Measurements from ENCODE around the gene IFT88. TPM values are rescaled to one million over a fixed set of nuclear protein-coding genes. Genes with fewer than 3 reads are reported as not detected.

Gene IFT88
- total RNA-seq, 1 experiment from 2014 or later, result 11.9 TPM

- BruUV-seq (replicated peaks), result no TSS peak
- intact Hi-C loops (cut with micrococcal nuclease), result no loop called here
- no peaks in the 10 kb centered on the region for H3K9me3 ChIP-seq (ENCODE audit: low read length)
- ATAC-seq, result 0 out of 2 replicates have a peak, but pooled peaks have one; percentile 35
- H3K36me3 ChIP-seq (ENCODE audit: low read depth, low read length), result no peaks in the 10 kb centered on the region
- H3K4me1 ChIP-seq (ENCODE audit: insufficient read depth, low read length), result no peaks in the 10 kb centered on the region
- no peak overlapping the region for H3K27ac ChIP-seq (ENCODE audit: low read length)
- peak; percentile 56 for DNase-seq
- H3K27me3 ChIP-seq (ENCODE audit: low read length), result no peaks in the 10 kb centered on the region
- no peaks in the 10 kb centered on the region for H3K79me2 ChIP-seq (ENCODE audit: low read length)
- no peaks in the 10 kb centered on the region for H4K20me1 ChIP-seq (ENCODE audit: low read length)
- H3F3A ChIP-seq (ENCODE audit: low read length, unreplicated experiment), result no peaks in the 10 kb centered on the region
- H3K9me2 ChIP-seq (replicated peaks; ENCODE audit: low read length), result no peaks in the 10 kb centered on the region
- ChIA-PET POLR2A (ENCODE audit: unreplicated experiment) (no interaction called here), CTCF (no interaction called here)
- H3K9ac ChIP-seq (ENCODE audit: low read length), result no peak overlapping the region
- H2AFZ ChIP-seq (ENCODE audit: low read length), result no peak overlapping the region
- H3K4me3 ChIP-seq (ENCODE audit: low read length), result no peak overlapping the region
- no peak for TF ChIP-seq EZH2phosphoT487 (IDR thresholded peaks at IDR 0.05; ENCODE audit: borderline replicate concordance, low read length)
- TF ChIP-seq EZH2 (IDR thresholded peaks at IDR 0.05; ENCODE audit: low read length, unreplicated experiment), result no peak
- TF ChIP-seq, protein P1, sequence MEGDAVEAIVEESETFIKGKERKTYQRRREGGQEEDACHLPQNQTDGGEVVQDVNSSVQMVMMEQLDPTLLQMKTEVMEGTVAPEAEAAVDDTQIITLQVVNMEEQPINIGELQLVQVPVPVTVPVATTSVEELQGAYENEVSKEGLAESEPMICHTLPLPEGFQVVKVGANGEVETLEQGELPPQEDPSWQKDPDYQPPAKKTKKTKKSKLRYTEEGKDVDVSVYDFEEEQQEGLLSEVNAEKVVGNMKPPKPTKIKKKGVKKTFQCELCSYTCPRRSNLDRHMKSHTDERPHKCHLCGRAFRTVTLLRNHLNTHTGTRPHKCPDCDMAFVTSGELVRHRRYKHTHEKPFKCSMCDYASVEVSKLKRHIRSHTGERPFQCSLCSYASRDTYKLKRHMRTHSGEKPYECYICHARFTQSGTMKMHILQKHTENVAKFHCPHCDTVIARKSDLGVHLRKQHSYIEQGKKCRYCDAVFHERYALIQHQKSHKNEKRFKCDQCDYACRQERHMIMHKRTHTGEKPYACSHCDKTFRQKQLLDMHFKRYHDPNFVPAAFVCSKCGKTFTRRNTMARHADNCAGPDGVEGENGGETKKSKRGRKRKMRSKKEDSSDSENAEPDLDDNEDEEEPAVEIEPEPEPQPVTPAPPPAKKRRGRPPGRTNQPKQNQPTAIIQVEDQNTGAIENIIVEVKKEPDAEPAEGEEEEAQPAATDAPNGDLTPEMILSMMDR (conservative IDR thresholded peaks at IDR 0.05; ENCODE audit: low read depth, low read length), result no peak
- H3K4me2 ChIP-seq (ENCODE audit: low read length), result no peak overlapping the region
Measured at GRCh38 chr13:20633802-20634201, 66.8 kb downstream of the IFT88 start.

- Histone ChIP-seq H3K9me2 (replicated peaks; ENCODE audit: low read length) (no peaks in the 10 kb centered on the region), H3K4me3 (ENCODE audit: low read length) (no peak overlapping the region), H3K27ac (ENCODE audit: low read length) (no peak overlapping the region), H2AFZ (ENCODE audit: low read length) (no peak overlapping the region), H3K4me1 (ENCODE audit: insufficient read depth, low read length) (no peaks in the 10 kb centered on the region), H4K20me1 (ENCODE audit: low read length) (no peaks in the 10 kb centered on the region), H3K36me3 (ENCODE audit: low read depth, low read length) (no peaks in the 10 kb centered on the region), H3K27me3 (ENCODE audit: low read length) (no peaks in the 10 kb centered on the region), H3K9me3 (ENCODE audit: low read length) (no peaks in the 10 kb centered on the region), H3K9ac (ENCODE audit: low read length) (no peak overlapping the region), H3K79me2 (ENCODE audit: low read length) (no peaks in the 10 kb centered on the region), H3K4me2 (ENCODE audit: low read length) (no peak overlapping the region), H3F3A (ENCODE audit: low read length, unreplicated experiment) (no peaks in the 10 kb centered on the region)
- no peak for ATAC-seq
- ChIA-PET POLR2A (ENCODE audit: unreplicated experiment) (no interaction called here), CTCF (no interaction called here)
- no peak for DNase-seq
- intact Hi-C loops (cut with micrococcal nuclease), result no loop called here
- no peak for TF ChIP-seq EZH2 (IDR thresholded peaks at IDR 0.05; ENCODE audit: low read length, unreplicated experiment)
- TF ChIP-seq, protein P1 (conservative IDR thresholded peaks at IDR 0.05; ENCODE audit: low read depth, low read length), result no peak
- TF ChIP-seq EZH2phosphoT487 (IDR thresholded peaks at IDR 0.05; ENCODE audit: borderline replicate concordance, low read length), result no peak
- BruUV-seq (replicated peaks), result no TSS peak
Measured at GRCh38 chr13:20636079-20636478, 69.1 kb downstream of the IFT88 start.

DNA sequence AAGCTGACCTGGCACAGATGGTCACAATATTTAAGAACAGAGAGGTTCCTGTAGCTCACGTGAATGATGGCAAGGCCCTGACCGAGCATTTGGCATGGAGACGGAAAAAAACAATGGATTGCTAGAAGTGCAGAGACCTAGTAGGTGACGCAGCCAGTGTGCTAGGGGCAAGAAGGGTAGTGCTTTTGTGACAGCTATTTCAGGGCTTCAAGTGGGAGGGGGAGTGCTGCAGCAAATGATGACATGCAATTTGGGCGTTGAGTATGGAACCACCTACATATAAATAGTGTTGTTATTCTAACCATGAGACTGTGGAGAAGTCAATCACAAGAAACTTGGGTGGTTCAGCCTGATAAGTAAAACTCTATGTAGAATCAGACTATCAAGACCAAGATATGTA, 70.9 kb downstream of the IFT88 start:
- Histone ChIP-seq H3K27ac (ENCODE audit: low read length) (no peak overlapping the region), H2AFZ (ENCODE audit: low read length) (no peak overlapping the region), H3K4me1 (ENCODE audit: insufficient read depth, low read length) (no peaks in the 10 kb centered on the region), H3F3A (ENCODE audit: low read length, unreplicated experiment) (no peaks in the 10 kb centered on the region), H3K9me3 (ENCODE audit: low read length) (no peaks in the 10 kb centered on the region), H3K9me2 (replicated peaks; ENCODE audit: low read length) (no peaks in the 10 kb centered on the region), H3K79me2 (ENCODE audit: low read length) (no peaks in the 10 kb centered on the region), H3K36me3 (ENCODE audit: low read depth, low read length) (no peaks in the 10 kb centered on the region), H3K4me2 (ENCODE audit: low read length) (no peak overlapping the region), H3K9ac (ENCODE audit: low read length) (no peak overlapping the region), H3K27me3 (ENCODE audit: low read length) (no peaks in the 10 kb centered on the region), H3K4me3 (ENCODE audit: low read length) (no peak overlapping the region), H4K20me1 (ENCODE audit: low read length) (no peaks in the 10 kb centered on the region)
- BruUV-seq (replicated peaks), result no TSS peak
- POLR2A ChIA-PET (ENCODE audit: unreplicated experiment), result no interaction called here
- CTCF ChIA-PET, result no interaction called here
- TF ChIP-seq EZH2 (IDR thresholded peaks at IDR 0.05; ENCODE audit: low read length, unreplicated experiment) (no peak), EZH2phosphoT487 (IDR thresholded peaks at IDR 0.05; ENCODE audit: borderline replicate concordance, low read length) (no peak)
- TF ChIP-seq, protein P1 (conservative IDR thresholded peaks at IDR 0.05; ENCODE audit: low read depth, low read length), result no peak
- ATAC-seq, result no peak
- DNase-seq, result no peak
- intact Hi-C loops (cut with micrococcal nuclease), result no loop called here
